ENCODE data around the gene PARVA. TPM values are rescaled to one million over a fixed set of nuclear protein-coding genes. Genes with fewer than 3 reads are reported as not detected.

Gene PARVA
- total and polyA plus RNA-seq, 2 of the 8 experiments (the other 6 are each of a cell fraction or from before 2014, with no cell fraction given) = 3.1 to 13.5 TPM

DNA sequence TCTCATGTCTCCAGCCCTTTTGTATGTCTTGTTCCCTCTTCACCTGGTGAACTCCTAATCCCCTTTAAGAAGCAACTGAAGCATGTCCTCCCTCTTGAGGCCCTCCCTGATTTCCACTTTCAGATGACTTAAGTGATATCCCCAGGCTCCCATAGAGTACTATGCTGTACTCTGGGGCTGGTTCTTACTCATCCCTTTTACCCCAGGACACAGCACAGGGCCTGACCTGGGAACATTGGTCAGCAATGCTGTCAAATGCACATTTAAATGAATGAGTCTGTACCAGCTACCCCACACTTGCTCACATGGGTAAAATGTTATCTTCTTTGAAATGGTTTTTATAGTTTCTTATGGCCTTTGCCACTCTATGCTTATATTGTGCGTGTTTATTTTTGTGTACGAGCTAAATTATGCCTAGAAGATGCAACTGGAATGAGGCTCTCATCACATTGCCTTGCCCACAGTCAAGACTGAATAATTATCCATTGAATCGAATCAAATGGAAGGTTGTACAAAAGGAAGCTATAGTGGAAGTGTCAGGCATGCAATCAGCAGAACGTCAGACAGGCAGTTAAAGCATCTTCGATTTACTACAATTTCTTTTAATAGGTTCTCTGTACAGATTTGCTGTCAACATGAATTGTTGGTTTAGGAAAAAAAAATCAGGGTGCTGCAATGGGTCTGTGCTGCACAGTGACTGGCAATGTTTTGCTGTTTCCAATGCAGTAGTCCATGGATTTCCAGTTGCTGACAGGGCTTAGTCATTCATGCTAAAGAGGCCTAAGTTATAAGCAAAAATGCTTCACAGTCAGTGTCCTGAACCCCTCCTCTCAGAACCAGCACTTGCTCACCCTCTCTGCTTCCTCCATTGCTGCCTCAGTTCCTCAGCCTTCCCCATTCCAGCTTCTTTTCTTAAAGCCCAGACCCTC, 79.5 kb downstream of the PARVA start:
- Histone ChIP-seq H3K18ac (ENCODE audit: extremely low read depth, low read length) (no peak overlapping the region), H2BK12ac (ENCODE audit: low read depth, low read length) (no peak overlapping the region), H3K56ac (replicated peaks; ENCODE audit: insufficient read length, low read depth, low read length) (no peak overlapping the region), H4K5ac (ENCODE audit: insufficient read length, low read depth, low read length) (no peak overlapping the region), H3K79me1 (ENCODE audit: low read depth, low read length) (no peaks in the 10 kb centered on the region), H3K14ac (ENCODE audit: insufficient read length) (no peak overlapping the region), H3K79me2 (ENCODE audit: control insufficient read depth in 1 of 2, insufficient read depth in 2 of 2, low read length in 2 of 2) (no peaks in the 10 kb centered on the region), H3K23me2 (ENCODE audit: low read depth, low read length) (no peaks in the 10 kb centered on the region), H3K4me1 (replicated peaks in 1 of 4; ENCODE audit: control insufficient read depth in 3 of 4, insufficient read depth in 4 of 4, low read length in 3 of 4) (no peaks in the 10 kb centered on the region), H3K9ac (replicated peaks in 1 of 4; ENCODE audit: extremely low read depth in 1 of 4, low read depth in 3 of 4, low read length in 3 of 4) (no peak overlapping the region), H3K4me2 (ENCODE audit: insufficient read depth in 1 of 2, low read depth in 2 of 2, low read length in 2 of 2) (no peak overlapping the region), H2AK5ac (ENCODE audit: low read depth, low read length) (no peak overlapping the region), H4K20me1 (replicated peaks in 1 of 2; ENCODE audit: control insufficient read depth in 1 of 2, insufficient read depth in 2 of 2, low read length in 2 of 2) (no peaks in the 10 kb centered on the region), H4K8ac (ENCODE audit: extremely low read depth, insufficient read depth, low read length) (no peak overlapping the region), H2BK15ac (ENCODE audit: low read length) (no peak overlapping the region), H3K27me3 (replicated peaks in 1 of 4; ENCODE audit: control insufficient read depth in 3 of 4, extremely low read depth in 1 of 4, insufficient read depth in 3 of 4, low read length in 3 of 4) (peaks cover 0 to 3% (median 0%) of the 10 kb centered on the region in 4 experiments; a peak in 1 of 7 replicates), H2BK120ac (replicated peaks; ENCODE audit: low read depth, low read length) (no peak overlapping the region), H2BK5ac (ENCODE audit: low read depth, low read length) (no peak overlapping the region), H2AFZ (ENCODE audit: low read length) (no peak overlapping the region), H4K91ac (replicated peaks; ENCODE audit: insufficient read length, low read length) (no peak overlapping the region), H3K4ac (replicated peaks; ENCODE audit: insufficient read length, low read depth, low read length) (no peak overlapping the region), H2BK20ac (ENCODE audit: low read length) (no peak overlapping the region), H3K23ac (ENCODE audit: insufficient read length) (no peak overlapping the region), H3K27ac (ENCODE audit: low read depth, low read length) (no peak overlapping the region), H3K4me3 (ENCODE audit: extremely low read depth in 1 of 4, insufficient read depth in 2 of 4, low read depth in 3 of 4, low read length in 4 of 4) (no peak overlapping the region), H3K9me3 (ENCODE audit: insufficient read depth in 2 of 2, low read depth in 1 of 2, low read length in 1 of 2) (no peaks in the 10 kb centered on the region), H3K36me3 (ENCODE audit: control insufficient read depth in 2 of 4, insufficient read depth in 4 of 4, low read length in 3 of 4) (no peaks in the 10 kb centered on the region)
- ChIA-PET CTCF (ENCODE audit: partially characterized antibody) (interaction anchor here (1.1 to 1.8 kb wide), 2 partner anchors 14 to 29 kb away, joined by 3 to 11 read pairs; no protein-coding TSS in a partner anchor), POLR2A (ENCODE audit: partially characterized antibody) (interaction anchor here (1.2 kb wide), 1 partner anchor 12 kb away, joined by 3 read pairs; no protein-coding TSS in a partner anchor)
- DNase-seq (ENCODE audit: low read depth in 1 of 2, low spot score in 2 of 2) (no peak), FAIRE-seq (no peak)
- WGBS, 2 experiments (ENCODE audit: extremely low coverage in 1 of 2, insufficient coverage in 1 of 2, insufficient read length in 1 of 2, insufficient replicate concordance in 2 of 2, low coverage in 1 of 2, low lambda C conversion rate in 2 of 2, missing lambda C conversion rate in 1 of 2) = 67% methylated on average over 5 of the region's 5 CpGs; no CpG with 5 or more reads in 1 of the 2 experiments
- TF ChIP-seq TCF12 (IDR thresholded peaks at IDR 0.05; ENCODE audit: low read depth, low read length) (no peak), NRF1 (IDR thresholded peaks at IDR 0.05; ENCODE audit: low read depth, low read length) (no peak), SUZ12 (IDR thresholded peaks at IDR 0.05; ENCODE audit: low read length) (no peak), MAFK (IDR thresholded peaks at IDR 0.05; ENCODE audit: low read depth, low read length) (no peak), SIX5 (IDR thresholded peaks at IDR 0.05; ENCODE audit: low read depth, low read length) (no peak), ZNF274 (IDR thresholded peaks at IDR 0.05; ENCODE audit: borderline replicate concordance, extremely low read depth, low read length) (no peak), KDM4A (IDR thresholded peaks at IDR 0.05; ENCODE audit: low read depth, low read length, severe bottlenecking) (no peak), CEBPB (IDR thresholded peaks at IDR 0.05; ENCODE audit: low read depth, low read length) (no peak), ASH2L (IDR thresholded peaks at IDR 0.05; ENCODE audit: low read length) (no peak), BRCA1 (IDR thresholded peaks at IDR 0.05; ENCODE audit: low read depth, low read length) (no peak), SRF (IDR thresholded peaks at IDR 0.05; ENCODE audit: low read depth, low read length) (no peak), JUND (IDR thresholded peaks at IDR 0.05; ENCODE audit: low read length) (no peak), NANOG (IDR thresholded peaks at IDR 0.05; ENCODE audit: insufficient read depth, low read depth, low read length, poor library complexity, severe bottlenecking) (no peak)

Measured in H1 (cell line).